C4-2B (cell line): ENCODE measurements around the gene FHIT.

Experiments used
- CTCF ChIP-seq: fragments of 450-650 bp; conservative IDR thresholded peaks from 2 replicates; pipeline ENCODE4 v1.5.1; 2017; ENCODE audit warnings: mild to moderate bottlenecking
- ZFX ChIP-seq: fragments of 450-650 bp; IDR thresholded peaks from 2 replicates; pipeline ENCODE4 v1.6.1; 2017

- TF ChIP-seq CTCF (no peak), ZFX (no peak)
Measured at GRCh38 chr3:60229502-60229901, 1021.8 kb downstream of the FHIT start.
